Measurements from ENCODE around the gene TGFBR3L. TPM values are rescaled to one million over a fixed set of nuclear protein-coding genes. Genes with fewer than 3 reads are reported as not detected.
A peak's percentile ranks its signal among the peaks of the same experiment; 100 is the strongest.

TGFBR3L gene
- 1.2 TPM for total RNA-seq
- long read RNA-seq, result 0 reads

DNA sequence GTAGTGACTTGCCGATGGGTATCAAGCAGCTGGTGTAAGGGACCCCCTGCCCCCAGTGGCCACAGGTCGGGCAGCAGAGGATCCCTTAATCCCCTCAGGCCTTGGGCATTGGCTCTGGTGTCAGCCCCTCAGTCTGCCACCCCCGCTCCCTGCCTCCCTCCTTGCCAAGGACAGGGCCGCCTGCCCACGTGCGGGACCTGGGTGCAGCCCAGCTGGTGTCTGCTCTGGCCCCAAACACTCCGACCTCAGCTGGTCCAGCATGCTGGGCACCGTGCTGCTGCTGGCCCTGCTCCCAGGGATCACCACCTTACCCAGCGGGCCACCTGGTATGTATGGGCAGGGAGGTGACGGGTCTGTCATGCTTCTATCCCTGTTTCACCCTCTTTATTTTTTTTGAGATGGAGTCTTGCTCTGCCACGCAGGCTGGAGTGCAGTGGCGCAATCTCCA lies at the start of gene TGFBR3L:
TGFBR3L (plus strand) TSS at position 233 of the 448 bp plus-strand sequence.
- Histone ChIP-seq H3K9me3 (no peaks in the 10 kb centered on the region), H3K27me3 (peaks cover 28% of the 10 kb centered on the region), H3K27ac (no peak within 1 kb of the TSS), H3K4me3 (no peak within 1 kb of the TSS), H3K36me3 (peaks cover 35% of the 10 kb centered on the region), H3K4me1 (peaks cover 21% of the 10 kb centered on the region)
- intact Hi-C loops (cut with DNase I), result no loop called here
- no peak for ATAC-seq
- DNase-seq, result peak; percentile 63
- no peak for TF ChIP-seq CTCF (IDR thresholded peaks at IDR 0.05)

DNA sequence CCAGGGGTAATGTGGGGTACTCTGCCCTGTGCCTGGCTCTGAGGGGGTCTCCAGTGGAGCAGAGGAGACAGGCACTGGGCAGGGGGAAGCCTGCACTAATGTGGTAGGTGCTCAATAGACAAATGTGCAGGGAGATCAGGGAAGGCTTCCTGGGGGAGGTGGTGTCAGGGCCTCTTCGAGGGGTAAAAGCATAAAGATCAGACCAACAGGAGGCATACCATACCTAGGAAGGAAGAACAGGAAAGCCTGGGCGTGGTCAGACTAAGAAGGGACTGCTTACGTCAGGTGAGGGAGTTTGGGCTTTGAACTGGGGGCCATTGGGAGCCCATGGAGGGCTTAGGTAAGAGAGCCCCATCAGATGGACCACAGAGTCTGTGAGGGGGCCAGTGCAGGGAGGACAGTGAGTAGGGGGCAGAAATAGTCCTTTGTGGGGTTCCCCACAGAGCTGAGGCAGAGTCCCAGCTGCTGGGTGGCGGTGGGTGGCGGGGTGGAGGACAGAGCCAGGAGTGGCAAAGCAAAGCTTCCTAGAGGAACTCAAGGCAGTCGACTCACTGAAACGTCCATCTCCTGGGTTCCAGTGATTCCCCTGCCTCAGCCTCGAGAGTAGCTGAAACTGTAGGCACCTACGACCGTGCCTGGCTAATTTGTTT lies 49.2 kb upstream of the TGFBR3L start:
- no peak overlapping the region for H3K4me3 ChIP-seq
- ATAC-seq (no peak), DNase-seq (no peak)
- H3K27me3 ChIP-seq, result peaks cover 28% of the 10 kb centered on the region
- no peak overlapping the region for H3K27ac ChIP-seq
- no peaks in the 10 kb centered on the region for H3K9me3 ChIP-seq
- TF ChIP-seq CTCF (IDR thresholded peaks at IDR 0.05), result no peak
- no peaks in the 10 kb centered on the region for H3K36me3 ChIP-seq
- H3K4me1 ChIP-seq, result peaks cover 28% of the 10 kb centered on the region
- intact Hi-C loops (cut with DNase I), result no loop called here

GRCh38 chr19:7866399-7867091 lies 48.1 kb upstream of the TGFBR3L start:
- Histone ChIP-seq H3K9me3 (no peaks in the 10 kb centered on the region), H3K27ac (no peak overlapping the region), H3K4me3 (no peak overlapping the region), H3K4me1 (peaks cover 28% of the 10 kb centered on the region), H3K27me3 (peaks cover 20% of the 10 kb centered on the region), H3K36me3 (no peaks in the 10 kb centered on the region)
- DNase-seq (no peak), ATAC-seq (no peak)
- no peak for TF ChIP-seq CTCF (IDR thresholded peaks at IDR 0.05)
- intact Hi-C loops (cut with DNase I), result no loop called here

GRCh38 chr19:7867092-7867844 lies 47.4 kb upstream of the TGFBR3L start:
- intact Hi-C loops (cut with DNase I), result no loop called here
- Histone ChIP-seq H3K27ac (no peak overlapping the region), H3K4me1 (peaks cover 21% of the 10 kb centered on the region), H3K36me3 (no peaks in the 10 kb centered on the region), H3K4me3 (no peak overlapping the region), H3K9me3 (no peaks in the 10 kb centered on the region), H3K27me3 (peaks cover 19% of the 10 kb centered on the region)
- TF ChIP-seq CTCF (IDR thresholded peaks at IDR 0.05), result no peak
- no peak for DNase-seq
- no peak for ATAC-seq

DNA sequence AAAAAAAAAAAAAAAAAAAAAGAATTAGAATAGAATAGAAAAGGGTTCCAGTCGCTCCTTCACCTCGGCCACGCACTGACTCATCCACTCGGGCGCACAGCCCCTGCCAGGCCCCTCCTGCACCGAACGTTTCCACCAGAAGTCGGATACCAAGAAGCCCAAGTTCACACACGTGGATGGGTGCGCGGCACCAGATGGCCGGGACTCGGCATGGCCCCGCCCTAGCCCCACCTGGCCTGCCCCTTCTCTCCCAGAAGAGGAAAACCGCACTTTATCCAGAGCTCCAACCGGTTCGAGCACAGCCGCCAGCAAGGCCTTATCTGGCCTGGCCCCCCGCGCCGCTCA lies 46.3 kb upstream of the TGFBR3L start:
- Histone ChIP-seq H3K9me3 (no peaks in the 10 kb centered on the region), H3K4me1 (peaks cover 20% of the 10 kb centered on the region), H3K27me3 (peaks cover 29% of the 10 kb centered on the region), H3K4me3 (peak overlapping the region; percentile 51), H3K27ac (no peak overlapping the region), H3K36me3 (no peaks in the 10 kb centered on the region)
- ATAC-seq (no peak), DNase-seq (no peak)
- no peak for TF ChIP-seq CTCF (IDR thresholded peaks at IDR 0.05)
- intact Hi-C loops (cut with DNase I), result no loop called here
